HepG2 (cell line): ENCODE measurements around the gene HDAC5. TPM values are rescaled to one million over a fixed set of nuclear protein-coding genes. Genes with fewer than 3 reads are reported as not detected.

ENCODE experiments used
- CCDC6 ChIP-seq: sonication (generic); formaldehyde crosslinking; IDR thresholded peaks from 2 replicates; pipeline ENCODE4 v1.8.1; 2022; ENCODE audit warnings: mild to moderate bottlenecking, missing genetic modification reagents, moderate library complexity
- ELF1 ChIP-seq: sonication (generic); formaldehyde crosslinking; IDR thresholded peaks from 2 replicates; pipeline ENCODE4 v1.4.0; 2020; ENCODE audit warnings: missing genetic modification reagents
- GZF1 ChIP-seq: sonication (generic); formaldehyde crosslinking; IDR thresholded peaks from 2 replicates; pipeline ENCODE4 v1.5.1; 2020; ENCODE audit warnings: mild to moderate bottlenecking, missing genetic modification reagents
- HOXA5 ChIP-seq: sonication (generic); formaldehyde crosslinking; IDR thresholded peaks from 2 replicates; pipeline ENCODE4 v1.4.0; 2020; ENCODE audit warnings: missing genetic modification reagents
- IKZF1 ChIP-seq: fragments of 450-650 bp; IDR thresholded peaks from 2 replicates; pipeline ENCODE4 v1.7.1; 2016
- MEIS2 ChIP-seq: sonication (generic); formaldehyde crosslinking; IDR thresholded peaks from 2 replicates; pipeline ENCODE4 v1.9.0; 2021; ENCODE audit warnings: mild to moderate bottlenecking, missing genetic modification reagents
- PHF8 ChIP-seq: sonication (generic); formaldehyde crosslinking; IDR thresholded peaks from 2 replicates; pipeline ENCODE4 v1.5.0; 2020; ENCODE audit warnings: missing genetic modification reagents
- RAD51 ChIP-seq: fragments of 450-650 bp; IDR thresholded peaks from 2 replicates; pipeline ENCODE4 v1.6.1; 2016; ENCODE audit warnings: borderline replicate concordance
- RBFOX2 ChIP-seq: fragments of 200-400 bp; formaldehyde crosslinking; IDR thresholded peaks from 2 replicates; pipeline ENCODE4 v1.6.1; 2017; ENCODE audit warnings: low read depth, mild to moderate bottlenecking, low read length
- SIX1 ChIP-seq: sonication (generic); formaldehyde crosslinking; IDR thresholded peaks from 2 replicates; pipeline ENCODE4 v1.4.0; 2020; ENCODE audit warnings: missing genetic modification reagents, borderline replicate concordance
- ZBTB7A ChIP-seq: sonication (generic); formaldehyde crosslinking; IDR thresholded peaks from 2 replicates; pipeline ENCODE4 v1.8.0; 2022; ENCODE audit warnings: mild to moderate bottlenecking, missing genetic modification reagents
- ZNF296 ChIP-seq: sonication (generic); formaldehyde crosslinking; conservative IDR thresholded peaks from 2 replicates; pipeline ENCODE4 v1.5.0; 2020; ENCODE audit warnings: mild to moderate bottlenecking, missing genetic modification reagents
- ZNF430 ChIP-seq: sonication (generic); formaldehyde crosslinking; IDR thresholded peaks from 2 replicates; pipeline ENCODE4 v1.9.0; 2021; ENCODE audit warnings: mild to moderate bottlenecking, missing genetic modification reagents
- ZNF468 ChIP-seq: sonication (generic); formaldehyde crosslinking; IDR thresholded peaks from 2 replicates; pipeline ENCODE4 v1.8.0; 2022; ENCODE audit warnings: mild to moderate bottlenecking, moderate library complexity, missing genetic modification reagents
- ZSCAN20 ChIP-seq: sonication (generic); formaldehyde crosslinking; IDR thresholded peaks from 2 replicates; pipeline ENCODE4 v1.4.0; 2020; ENCODE audit warnings: missing genetic modification reagents, mild to moderate bottlenecking, borderline replicate concordance
- polyA plus RNA-seq, 8 experiments: library from polyadenylated mRNA; depleted of rRNA in 3 of 8; stranded (reverse) in 7 of 8; unstranded in 1 of 8; fragments of >200 nt; fragmentation: Illumina TruSeq in 4 of 8; extraction: Trizol in 4 of 8; gene quantifications; 2 replicates each; pipeline versions ENCODE4 v1.2.1 to v1.2.3, GENCODE V29; 2011 to 2016; ENCODE audit warnings: low read depth in 4 of 8, missing spikeins in 1 of 8, mixed read lengths in 1 of 8; ENCODE audit not compliant: insufficient read depth in 1 of 8
- total RNA-seq, 5 experiments: library from RNA; depleted of rRNA; stranded (reverse); fragments of >200 nt; fragmentation: Illumina TruSeq; extraction: Trizol; gene quantifications; 2 replicates each; pipeline ENCODE4 v1.2.3, GENCODE V29; 2016; ENCODE audit warnings: low read depth in 1 of 5
- TF ChIP-seq, protein P1 (sequence below): sonication (generic); formaldehyde crosslinking; IDR thresholded peaks from 2 replicates; pipeline ENCODE4 v1.4.0; 2020; ENCODE audit warnings: missing genetic modification reagents, mild to moderate bottlenecking, borderline replicate concordance
- TF ChIP-seq, protein P2 (sequence below), 2 experiments: fragments of 450-650 bp in 1 of 2; sonication (generic) in 1 of 2; formaldehyde crosslinking; IDR thresholded peaks; 2 replicates each; pipeline versions ENCODE4 v1.5.0 to v1.8.0; 2020 to 2022; ENCODE audit warnings: mild to moderate bottlenecking in 1 of 2, missing genetic modification reagents in 1 of 2
- TF ChIP-seq, protein P3 (sequence below): sonication (generic); formaldehyde crosslinking; IDR thresholded peaks from one replicate; pipeline ENCODE4 v1.5.1; 2020; ENCODE audit warnings: mild to moderate bottlenecking, missing genetic modification reagents; ENCODE audit errors: not compliant biosample characterization

HDAC5 gene
- total and polyA plus RNA-seq, 2 of the 13 experiments (the other 11 are each of a cell fraction or from before 2014, with no cell fraction given), result 46.4 to 85.4 TPM

DNA sequence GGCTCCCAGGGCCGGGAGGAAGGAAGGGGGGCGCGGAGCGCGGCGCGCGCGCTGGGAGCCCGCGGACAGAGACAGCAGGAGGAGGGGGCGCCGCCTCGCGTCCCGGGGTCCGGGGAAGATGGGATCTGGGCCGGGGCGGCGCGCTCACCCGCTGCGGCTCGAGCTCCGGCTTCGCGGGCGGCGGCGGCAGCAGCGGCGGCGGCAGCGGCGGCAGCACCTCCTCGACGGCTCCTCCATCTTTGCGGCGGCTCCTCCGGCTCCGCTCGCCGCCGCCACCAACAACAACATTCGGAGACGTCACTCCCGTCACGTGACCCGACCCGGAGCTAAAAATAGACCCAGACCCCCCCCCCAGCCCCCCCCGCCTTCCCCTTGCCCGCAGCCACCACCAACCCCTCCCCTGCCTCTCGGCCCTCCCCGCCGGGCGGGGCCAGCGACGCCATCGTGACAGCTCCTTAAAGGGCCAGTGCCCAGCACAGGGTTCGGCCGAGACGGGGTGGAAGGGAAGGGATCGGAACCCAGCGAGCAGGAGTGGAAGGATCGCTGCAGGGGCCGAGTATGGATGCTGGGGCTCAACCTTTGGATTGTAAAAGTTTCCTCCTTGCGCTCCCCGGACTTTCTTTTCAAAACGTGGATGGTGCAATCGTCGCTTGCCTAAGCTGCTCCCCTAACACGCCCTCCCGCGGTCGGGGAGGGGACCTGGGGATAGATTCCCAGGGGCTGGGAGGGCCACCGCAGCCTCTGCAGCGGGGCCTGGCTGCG lies at the start of gene HDAC5 (continued):
- TF ChIP-seq ZSCAN20 (peak; percentile 62), ZBTB7A (CRISPR knock-in tag) (peak; percentile 36; the same call in 1 of the 2 replicates), ZNF468 (peak; percentile 66; the same call in 1 of the 2 replicates), SIX1 (CRISPR knock-in tag) (no peak), RBFOX2 (peak; percentile 59), ZNF296 (CRISPR knock-in tag) (no peak), MEIS2 (peak; percentile 61; the same call in 1 of the 2 replicates), HOXA5 (CRISPR knock-in tag) (0 out of 2 replicates have a peak, but pooled peaks have one; percentile 43), IKZF1 (no peak), GZF1 (CRISPR knock-in tag) (no peak; the same call in 1 of the 2 replicates), CCDC6 (no peak), ELF1 (peak; percentile 62; the same call in 1 of the 2 replicates), RAD51 (peak; percentile 45; the same call in 1 of the 2 replicates), ZNF430 (peak; percentile 78; the same call in 1 of the 2 replicates), PHF8 (CRISPR knock-in tag) (peak; percentile 77)
- TF ChIP-seq, protein P1, sequence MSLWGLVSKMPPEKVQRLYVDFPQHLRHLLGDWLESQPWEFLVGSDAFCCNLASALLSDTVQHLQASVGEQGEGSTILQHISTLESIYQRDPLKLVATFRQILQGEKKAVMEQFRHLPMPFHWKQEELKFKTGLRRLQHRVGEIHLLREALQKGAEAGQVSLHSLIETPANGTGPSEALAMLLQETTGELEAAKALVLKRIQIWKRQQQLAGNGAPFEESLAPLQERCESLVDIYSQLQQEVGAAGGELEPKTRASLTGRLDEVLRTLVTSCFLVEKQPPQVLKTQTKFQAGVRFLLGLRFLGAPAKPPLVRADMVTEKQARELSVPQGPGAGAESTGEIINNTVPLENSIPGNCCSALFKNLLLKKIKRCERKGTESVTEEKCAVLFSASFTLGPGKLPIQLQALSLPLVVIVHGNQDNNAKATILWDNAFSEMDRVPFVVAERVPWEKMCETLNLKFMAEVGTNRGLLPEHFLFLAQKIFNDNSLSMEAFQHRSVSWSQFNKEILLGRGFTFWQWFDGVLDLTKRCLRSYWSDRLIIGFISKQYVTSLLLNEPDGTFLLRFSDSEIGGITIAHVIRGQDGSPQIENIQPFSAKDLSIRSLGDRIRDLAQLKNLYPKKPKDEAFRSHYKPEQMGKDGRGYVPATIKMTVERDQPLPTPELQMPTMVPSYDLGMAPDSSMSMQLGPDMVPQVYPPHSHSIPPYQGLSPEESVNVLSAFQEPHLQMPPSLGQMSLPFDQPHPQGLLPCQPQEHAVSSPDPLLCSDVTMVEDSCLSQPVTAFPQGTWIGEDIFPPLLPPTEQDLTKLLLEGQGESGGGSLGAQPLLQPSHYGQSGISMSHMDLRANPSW (CRISPR knock-in tag), result no peak
- TF ChIP-seq, protein P2, sequence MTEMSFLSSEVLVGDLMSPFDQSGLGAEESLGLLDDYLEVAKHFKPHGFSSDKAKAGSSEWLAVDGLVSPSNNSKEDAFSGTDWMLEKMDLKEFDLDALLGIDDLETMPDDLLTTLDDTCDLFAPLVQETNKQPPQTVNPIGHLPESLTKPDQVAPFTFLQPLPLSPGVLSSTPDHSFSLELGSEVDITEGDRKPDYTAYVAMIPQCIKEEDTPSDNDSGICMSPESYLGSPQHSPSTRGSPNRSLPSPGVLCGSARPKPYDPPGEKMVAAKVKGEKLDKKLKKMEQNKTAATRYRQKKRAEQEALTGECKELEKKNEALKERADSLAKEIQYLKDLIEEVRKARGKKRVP (CRISPR knock-in tag; IDR thresholded peaks at IDR 0.05), result peak in 1 of 2 experiments; percentile 95; a peak in 2 of 4 replicates
- TF ChIP-seq, protein P3, sequence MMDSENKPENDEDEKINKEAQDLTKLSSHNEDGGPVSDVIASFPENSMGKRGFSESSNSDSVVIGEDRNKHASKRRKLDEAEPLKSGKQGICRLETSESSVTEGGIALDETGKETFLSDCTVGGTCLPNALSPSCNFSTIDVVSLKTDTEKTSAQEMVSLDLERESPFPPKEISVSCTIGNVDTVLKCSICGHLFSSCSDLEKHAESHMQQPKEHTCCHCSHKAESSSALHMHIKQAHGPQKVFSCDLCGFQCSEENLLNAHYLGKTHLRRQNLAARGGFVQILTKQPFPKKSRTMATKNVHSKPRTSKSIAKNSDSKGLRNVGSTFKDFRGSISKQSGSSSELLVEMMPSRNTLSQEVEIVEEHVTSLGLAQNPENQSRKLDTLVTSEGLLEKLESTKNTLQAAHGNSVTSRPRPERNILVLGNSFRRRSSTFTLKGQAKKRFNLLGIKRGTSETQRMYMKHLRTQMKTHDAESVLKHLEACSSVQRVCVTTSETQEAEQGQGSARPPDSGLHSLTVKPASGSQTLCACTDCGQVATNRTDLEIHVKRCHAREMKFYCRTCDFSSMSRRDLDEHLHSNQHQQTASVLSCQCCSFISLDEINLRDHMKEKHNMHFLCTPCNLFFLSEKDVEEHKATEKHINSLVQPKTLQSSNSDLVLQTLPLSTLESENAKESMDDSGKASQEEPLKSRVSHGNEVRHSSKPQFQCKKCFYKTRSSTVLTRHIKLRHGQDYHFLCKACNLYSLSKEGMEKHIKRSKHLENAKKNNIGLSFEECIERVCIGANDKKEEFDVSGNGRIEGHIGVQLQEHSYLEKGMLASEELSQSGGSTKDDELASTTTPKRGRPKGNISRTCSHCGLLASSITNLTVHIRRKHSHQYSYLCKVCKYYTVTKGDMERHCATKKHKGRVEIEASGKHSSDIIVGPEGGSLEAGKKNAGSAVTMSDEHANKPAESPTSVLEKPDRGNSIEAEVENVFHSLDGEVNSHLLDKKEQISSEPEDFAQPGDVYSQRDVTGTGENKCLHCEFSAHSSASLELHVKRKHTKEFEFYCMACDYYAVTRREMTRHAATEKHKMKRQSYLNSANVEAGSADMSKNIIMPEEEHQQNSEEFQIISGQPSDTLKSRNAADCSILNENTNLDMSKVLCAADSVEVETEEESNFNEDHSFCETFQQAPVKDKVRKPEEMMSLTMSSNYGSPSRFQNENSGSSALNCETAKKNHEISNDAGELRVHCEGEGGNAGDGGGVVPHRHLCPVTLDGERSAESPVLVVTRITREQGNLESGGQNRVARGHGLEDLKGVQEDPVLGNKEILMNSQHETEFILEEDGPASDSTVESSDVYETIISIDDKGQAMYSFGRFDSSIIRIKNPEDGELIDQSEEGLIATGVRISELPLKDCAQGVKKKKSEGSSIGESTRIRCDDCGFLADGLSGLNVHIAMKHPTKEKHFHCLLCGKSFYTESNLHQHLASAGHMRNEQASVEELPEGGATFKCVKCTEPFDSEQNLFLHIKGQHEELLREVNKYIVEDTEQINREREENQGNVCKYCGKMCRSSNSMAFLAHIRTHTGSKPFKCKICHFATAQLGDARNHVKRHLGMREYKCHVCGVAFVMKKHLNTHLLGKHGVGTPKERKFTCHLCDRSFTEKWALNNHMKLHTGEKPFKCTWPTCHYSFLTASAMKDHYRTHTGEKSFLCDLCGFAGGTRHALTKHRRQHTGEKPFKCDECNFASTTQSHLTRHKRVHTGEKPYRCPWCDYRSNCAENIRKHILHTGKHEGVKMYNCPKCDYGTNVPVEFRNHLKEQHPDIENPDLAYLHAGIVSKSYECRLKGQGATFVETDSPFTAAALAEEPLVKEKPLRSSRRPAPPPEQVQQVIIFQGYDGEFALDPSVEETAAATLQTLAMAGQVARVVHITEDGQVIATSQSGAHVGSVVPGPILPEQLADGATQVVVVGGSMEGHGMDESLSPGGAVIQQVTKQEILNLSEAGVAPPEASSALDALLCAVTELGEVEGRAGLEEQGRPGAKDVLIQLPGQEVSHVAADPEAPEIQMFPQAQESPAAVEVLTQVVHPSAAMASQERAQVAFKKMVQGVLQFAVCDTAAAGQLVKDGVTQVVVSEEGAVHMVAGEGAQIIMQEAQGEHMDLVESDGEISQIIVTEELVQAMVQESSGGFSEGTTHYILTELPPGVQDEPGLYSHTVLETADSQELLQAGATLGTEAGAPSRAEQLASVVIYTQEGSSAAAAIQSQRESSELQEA (CRISPR knock-in tag), result peak; percentile 40
